NCI-H524 treated with DMSO at 0.1 percent for 48 hours (cell line): ENCODE measurements around the gene DDAH1.
"Not testable (repeated sequence)": the region's sequence is repeated elsewhere in the genome, so short reads cannot be mapped to it uniquely, and the experiment has no call there.

ENCODE experiments used
- DNase-seq: peaks from one replicate; lab custom pipeline; 2025; lab: John Stamatoyannopoulos, UW

DDAH1 gene

DNA sequence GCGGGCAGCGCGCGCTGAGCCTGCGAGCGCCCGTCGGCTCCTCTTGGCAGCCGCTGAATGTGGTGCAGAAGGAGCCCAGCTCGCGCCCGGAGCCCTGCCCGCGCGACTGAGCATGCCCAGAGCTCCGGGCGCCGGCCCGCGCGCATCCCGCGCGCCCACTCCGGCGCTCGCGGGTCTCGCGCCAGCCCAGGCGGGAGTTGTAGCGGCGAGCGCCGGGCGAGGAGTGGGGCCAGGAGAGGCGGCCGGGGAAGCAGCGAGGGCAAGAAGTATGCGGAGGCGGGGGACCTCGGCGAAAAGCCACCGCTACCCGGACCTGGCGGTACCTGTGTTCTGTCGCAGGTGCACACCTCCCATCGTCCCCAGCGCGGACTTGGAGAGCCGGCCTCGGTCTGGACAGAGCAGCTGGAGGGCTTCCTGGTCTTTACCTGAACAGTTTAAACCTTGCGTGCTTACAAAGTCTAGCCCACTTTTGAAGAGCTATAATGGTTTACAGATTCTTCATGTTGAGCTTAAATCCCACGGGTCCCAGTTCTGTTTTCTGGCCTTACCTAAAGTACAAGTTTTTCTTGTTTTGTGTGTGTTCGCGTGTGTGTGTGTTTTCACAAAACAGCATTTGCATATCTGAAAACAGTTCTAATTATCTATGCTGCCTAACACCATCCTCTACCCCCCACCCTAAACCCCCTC, at the start of gene DDAH1:
Gene DDAH1, minus strand, starts transcription at position 61 of the 687 bp plus-strand sequence. CDS start 114 bp downstream, outside the sequence.
- no peak for DNase-seq

DNA sequence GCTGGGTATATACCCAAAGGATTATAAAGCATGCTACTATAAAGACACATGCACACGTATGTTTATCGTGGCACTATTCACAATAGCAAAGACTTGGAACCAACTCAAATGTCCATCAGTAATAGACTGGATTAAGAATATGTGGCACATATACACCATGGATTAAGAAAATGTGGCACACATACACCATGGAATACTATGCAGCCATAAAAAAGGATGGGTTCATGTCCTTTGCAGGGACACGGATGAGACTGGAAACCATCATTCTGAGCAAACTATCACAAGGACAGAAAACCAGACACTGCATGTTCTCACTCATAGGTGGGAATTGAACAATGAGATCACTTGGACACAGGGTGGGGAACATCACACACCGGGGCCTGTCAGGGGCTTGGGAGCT, 49.0 kb upstream of the DDAH1 start:
- not testable (repeated sequence) for DNase-seq

GRCh38 chr1:85504417-85504816, 39.5 kb upstream of the DDAH1 start:
- DNase-seq, result no peak

DNA sequence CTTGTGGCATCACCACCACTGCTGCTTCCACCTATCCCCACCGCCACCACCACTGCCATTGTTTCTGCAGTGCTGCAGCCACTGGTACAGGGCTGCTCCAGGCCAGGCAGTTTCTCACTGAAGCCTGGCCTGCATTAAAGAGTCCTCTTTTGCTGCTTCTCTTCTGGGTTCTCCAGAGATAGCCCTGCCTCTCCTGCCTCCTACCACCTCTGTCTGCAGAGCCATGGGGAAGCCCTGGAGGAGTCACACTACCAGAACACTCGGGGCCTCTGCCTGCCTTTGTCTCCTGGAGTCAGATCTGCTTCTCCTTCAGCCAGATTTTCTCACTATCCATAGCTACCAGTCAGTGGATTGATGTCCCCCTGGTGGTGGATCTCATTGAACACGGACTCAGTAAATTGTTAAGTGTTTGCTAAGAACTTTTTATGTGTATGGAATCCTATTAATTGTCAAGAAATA, 37.7 kb upstream of the DDAH1 start:
- no peak for DNase-seq

DNA sequence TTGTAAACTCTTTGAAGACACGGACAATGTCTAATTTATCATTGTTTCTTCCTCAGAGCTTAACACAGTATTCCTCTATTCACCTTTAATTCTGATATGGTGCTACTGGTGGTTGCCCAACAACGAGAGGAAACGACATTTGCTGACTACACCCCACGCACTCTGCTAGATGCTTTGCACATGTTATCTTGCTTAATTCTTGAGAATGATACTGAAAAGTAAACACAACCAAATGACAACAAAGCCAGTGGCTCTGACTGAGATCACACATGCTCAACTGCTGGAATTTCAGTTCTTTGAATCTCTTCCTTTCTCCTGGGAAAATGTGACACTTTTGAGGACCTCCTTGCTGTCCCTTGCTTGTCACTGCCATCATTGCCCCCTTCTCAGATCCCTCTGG, 37.2 kb upstream of the DDAH1 start:
- no peak for DNase-seq

- DNase-seq, result no peak
These were observed 36.5 kb upstream of the DDAH1 start for GRCh38 chr1:85501355-85501898.

DNA sequence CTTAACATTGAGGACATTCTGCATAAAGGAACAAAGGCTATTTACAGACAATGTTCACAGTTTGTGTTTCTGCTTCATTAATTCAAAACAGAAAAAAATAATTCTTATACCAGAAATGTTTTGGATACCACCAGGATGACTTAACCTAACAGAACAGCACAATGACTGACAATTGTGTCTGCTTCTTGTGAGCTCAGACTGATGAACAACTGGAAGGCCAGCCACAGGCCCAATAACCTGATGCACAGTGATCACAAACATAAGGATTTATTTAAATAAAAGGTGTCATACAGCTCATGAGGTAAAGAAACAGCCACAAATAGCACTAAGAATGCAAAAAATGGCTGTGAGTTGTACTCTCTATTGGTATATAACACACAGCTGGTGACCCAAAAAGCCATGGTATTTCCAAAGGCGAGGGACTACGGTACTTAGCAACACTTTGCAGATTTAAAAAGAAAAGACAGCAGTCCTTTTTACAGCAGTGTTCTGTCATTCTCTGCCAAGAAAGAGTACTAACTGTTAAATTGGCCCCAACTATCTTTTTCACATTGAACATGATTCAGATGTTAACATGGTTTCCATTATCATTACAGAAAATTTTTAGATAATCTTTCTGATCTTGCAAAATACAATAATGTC, 32.1 kb upstream of the DDAH1 start:
- DNase-seq, result no peak

DNA sequence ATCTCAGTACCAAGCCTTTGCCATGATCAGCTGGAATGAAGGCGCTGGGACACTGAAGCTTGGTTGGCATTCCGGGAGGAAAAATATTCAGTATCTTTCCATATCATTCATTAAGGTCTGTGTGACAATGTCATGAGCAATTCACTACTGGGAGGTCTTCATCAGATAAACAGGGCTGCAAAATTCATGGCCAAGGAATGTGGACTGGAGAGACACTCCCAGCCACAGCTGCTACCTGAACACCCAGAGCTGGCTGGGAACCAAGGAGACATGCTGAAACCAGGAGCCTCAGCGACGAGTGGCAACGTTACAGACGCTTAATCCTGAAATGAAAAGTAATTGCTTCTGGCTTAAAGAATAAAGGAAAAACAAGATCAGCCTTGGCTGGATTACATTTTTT, 30.6 kb upstream of the DDAH1 start:
- peak; percentile 29 for DNase-seq

GRCh38 chr1:85494904-85495266, 29.9 kb upstream of the DDAH1 start:
- no peak for DNase-seq

DNA sequence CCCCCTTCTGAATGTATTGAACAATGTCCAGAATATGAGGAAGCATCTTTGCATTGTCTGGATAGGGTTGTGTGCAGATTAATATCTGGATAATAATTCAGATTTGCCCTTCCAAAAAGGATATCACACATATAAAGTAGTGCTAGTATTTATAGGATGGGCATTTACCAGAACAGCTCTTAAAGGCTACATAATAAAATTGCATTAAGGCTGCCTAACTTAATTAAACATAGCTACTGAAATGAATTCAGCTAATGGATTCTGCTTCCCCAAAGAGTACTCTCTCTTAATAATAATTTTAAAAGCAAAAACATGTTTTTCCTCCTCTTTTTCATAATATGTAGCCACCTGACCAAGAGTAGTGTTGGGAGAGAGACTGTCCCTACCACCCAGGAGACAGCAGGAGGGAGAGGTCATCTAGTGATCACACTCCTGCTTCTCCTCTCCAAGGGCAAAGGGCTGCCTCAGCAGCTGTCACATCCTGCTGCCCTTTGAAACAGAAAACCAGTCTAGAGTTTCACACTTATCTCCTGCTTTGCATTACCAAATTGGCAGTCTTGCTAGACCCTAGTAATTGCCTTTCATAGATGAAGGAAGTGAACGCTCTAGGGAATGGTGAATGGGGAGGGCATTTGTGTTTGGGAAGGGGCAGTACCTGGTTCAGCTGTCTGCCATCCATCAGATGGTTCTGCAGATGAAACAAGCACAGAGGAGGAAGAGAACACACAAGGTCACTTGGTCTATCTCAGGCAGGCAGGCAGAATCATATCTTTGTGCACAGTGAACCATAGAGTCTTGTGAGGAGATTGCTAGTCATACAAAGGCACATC, 29.3 kb upstream of the DDAH1 start:
- DNase-seq, result peak; percentile 46

DNA sequence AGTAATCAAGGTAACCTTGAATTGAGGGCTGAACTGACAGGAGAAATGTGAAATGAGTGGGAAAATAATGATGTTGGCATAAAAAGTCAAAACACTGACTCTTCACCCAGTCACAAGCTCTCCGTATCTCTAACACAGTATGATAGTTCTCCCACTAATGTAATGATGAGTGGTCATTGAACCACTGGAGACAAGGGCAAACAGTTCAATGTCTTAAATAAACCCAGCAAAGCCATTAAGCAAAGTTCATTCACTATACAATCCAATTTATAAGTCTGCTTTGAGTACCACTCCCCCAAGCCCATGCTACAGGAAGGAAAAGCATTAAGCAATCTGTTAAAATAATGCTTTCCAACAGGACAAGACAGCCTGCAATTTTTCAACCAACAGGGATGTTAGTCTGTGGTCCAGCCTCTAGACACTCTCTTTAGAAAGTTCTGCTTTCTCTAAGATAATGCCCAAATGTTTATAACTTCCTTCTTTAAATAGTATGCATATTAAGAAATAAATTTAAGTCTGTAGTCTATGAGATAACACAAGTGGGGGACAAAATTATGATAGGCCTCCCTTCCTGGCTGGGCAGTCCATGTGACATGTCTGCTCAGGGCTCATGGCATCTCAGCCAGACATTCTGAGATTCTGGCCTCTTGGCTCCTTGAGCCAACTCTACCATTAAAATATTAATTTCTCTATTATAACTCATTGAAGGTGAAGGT, 25.5 kb upstream of the DDAH1 start:
- no peak for DNase-seq

DNA sequence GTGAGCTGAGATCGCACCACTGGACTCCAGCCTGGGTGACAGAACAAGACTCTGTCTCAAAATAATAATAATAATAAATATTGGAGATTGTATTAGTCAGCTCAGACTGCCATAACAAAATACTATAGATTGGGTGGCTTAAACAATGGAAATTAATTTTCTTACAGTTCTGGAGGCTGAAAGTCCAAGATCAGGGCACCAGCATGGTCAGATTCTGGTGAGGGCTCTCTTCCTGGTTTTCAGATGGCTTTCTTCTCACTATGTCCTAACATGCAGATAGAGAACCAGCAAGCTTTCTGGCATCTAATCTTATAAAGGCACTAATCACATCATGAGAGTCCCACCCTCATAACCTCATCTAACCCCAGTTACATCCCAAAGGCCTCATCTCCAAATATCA, 23.2 kb upstream of the DDAH1 start:
- no peak for DNase-seq

- no peak for DNase-seq
These were observed 20.6 kb upstream of the DDAH1 start for GRCh38 chr1:85485516-85485915.

DNA sequence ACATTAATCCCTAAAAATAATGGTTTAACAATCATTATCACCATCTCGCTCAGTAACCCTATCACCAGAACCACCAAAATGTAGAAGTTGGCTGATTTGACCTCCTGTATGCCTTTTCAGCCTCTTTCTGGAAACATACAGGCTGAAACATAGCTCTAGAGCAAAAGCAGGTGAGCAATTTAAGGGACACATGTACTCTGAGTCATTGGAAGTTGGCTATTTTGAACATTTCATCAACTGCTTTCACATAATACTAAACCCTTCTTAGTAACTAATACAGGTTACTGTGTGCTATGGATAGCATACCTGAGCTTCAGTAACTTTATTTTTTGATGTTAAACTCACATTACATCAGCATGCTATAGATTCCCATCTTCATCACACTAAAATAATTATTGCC, 19.8 kb upstream of the DDAH1 start:
- no peak for DNase-seq

DNA sequence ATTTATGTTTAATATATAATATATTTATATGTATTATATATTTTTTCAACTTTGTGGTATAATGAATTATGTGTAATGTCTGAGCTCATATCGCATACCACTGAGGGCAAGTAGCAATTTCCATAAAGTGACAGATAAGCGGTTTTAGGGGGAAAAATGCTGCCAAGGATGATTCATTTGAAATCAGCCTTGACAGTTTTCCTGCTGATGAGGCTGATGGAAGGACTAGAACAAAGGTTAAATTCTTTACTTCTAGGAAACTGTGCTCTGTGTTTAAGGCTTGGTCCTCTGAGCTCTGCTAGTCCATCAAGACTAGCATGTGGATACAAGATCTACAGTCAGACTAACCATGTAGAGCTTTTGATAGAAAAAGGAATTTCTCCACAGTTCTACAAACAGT, 19.3 kb upstream of the DDAH1 start:
- DNase-seq, result no peak

- DNase-seq, result no peak
These were observed 16.7 kb upstream of the DDAH1 start for GRCh38 chr1:85481688-85482087.

DNA sequence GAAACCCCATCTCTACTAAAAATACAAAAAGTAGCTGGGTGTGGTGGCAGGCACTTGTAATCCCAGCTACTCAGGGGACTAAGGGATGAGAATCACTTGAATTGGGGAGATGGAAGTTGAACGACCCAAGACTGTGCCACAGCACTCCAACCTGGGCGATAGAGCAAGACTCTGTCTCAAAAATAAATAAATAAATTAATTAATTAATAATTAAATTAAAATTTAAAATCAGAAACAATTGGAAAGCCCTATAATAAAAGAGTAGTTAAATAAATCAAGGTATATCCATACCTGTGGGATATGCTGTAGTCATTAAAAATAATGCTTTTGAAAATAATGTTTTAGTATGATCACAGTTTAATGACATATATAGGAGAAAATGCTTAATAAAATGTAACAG, 15.6 kb upstream of the DDAH1 start:
- DNase-seq, result no peak

GRCh38 chr1:85479491-85479890, 14.5 kb upstream of the DDAH1 start:
- no peak for DNase-seq

- DNase-seq, result no peak
These were observed 13.4 kb upstream of the DDAH1 start for GRCh38 chr1:85478366-85478765.

DNA sequence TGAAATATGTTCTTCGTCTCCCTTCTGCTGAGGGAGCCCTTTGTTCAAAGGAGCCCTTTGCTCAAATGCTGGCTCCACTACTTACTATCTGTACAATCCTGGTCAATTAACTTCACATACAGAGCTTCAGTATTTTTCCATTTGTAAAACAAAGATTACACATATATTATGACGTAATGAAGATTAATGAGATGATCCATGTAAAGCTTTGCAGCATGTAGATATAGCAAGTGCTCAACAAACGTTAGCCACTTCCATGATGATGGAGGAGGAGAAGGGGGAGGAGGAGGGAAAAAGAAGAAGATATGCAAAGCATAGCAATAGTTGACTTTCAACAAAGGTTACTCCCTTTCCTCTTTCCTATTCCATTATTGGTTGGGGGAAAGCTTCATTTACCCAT, 10.1 kb upstream of the DDAH1 start:
- DNase-seq, result no peak

DNA sequence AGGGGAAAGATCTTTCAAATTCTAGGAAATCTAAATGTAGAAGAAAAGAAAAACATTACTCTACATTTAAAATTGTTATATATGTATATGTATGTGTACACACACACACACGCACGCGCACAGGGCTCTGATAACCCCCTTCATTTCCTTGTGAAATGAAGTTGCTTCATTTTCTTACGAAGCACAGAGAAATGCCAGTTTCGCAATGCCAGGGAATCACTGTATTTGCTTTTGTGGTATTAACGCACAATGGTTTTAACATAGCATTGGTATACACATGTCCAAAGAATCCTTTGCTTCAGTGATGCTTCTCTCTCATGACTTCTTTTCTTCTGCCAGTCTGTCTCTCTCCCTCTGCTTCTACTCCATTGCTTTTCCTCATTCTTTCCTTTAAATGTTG, 8.4 kb upstream of the DDAH1 start:
- DNase-seq, result no peak

DNA sequence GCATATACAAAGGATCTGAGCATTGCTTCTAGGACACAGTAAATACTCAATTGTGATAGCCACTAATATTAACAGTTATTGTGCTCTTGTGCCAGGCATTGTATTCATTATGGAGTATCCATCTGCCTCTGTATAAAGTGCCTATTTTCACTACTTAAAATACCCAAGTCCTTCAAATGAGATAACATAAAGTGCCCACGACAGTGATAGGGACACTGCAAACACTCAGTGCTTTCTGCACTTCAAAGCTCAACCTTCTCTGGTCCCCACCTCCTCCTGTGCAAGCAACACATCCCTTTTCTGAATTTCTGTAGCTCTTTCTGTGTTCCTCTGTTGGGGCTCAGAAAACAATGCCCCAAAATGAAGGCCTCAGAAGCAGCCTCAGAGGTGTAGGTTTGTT, 6.6 kb upstream of the DDAH1 start:
- DNase-seq, result no peak
